Epithelial cell of proximal tubule (primary cell): ENCODE measurements around the gene VCAM1. TPM values are rescaled to one million over a fixed set of nuclear protein-coding genes. Genes with fewer than 3 reads are reported as not detected.
"Not testable (repeated sequence)": the region's sequence is repeated elsewhere in the genome, so short reads cannot be mapped to it uniquely, and the experiment has no call there.

Experiments used
- DNase-seq: peaks from one replicate; pipeline ENCODE4 v3.0.0-alpha.2; 2011; ENCODE audit warnings: low read depth
- H3K4me3 ChIP-seq: 2 replicates; pipeline ENCODE4 v1.5.1; 2011; ENCODE audit warnings: low read depth, mild to moderate bottlenecking, low read length
- CTCF ChIP-seq: conservative IDR thresholded peaks from 2 replicates; pipeline ENCODE4 v1.5.1; 2012; ENCODE audit warnings: low read depth, mild to moderate bottlenecking, low read length
- total RNA-seq: library from RNA; depleted of rRNA; stranded (reverse); fragments of >200 nt; gene quantifications from 2 replicates; pipeline ENCODE4 v1.2.3, GENCODE V29; 2015

The VCAM1 gene
- total RNA-seq, 1 donor from 2014 or later: 49.2 TPM

- no peak overlapping the region for H3K4me3 ChIP-seq
- no peak for DNase-seq
- TF ChIP-seq CTCF: no peak
Measured at GRCh38 chr1:100703052-100703451, 16.5 kb upstream of the VCAM1 start.

- no peak for DNase-seq
- no peak overlapping the region for H3K4me3 ChIP-seq
- TF ChIP-seq CTCF: no peak
Measured at GRCh38 chr1:100703716-100704115, 15.8 kb upstream of the VCAM1 start.

GRCh38 chr1:100704473-100704872 is 15.1 kb upstream of the VCAM1 start:
- TF ChIP-seq CTCF: no peak
- DNase-seq: no peak
- no peak overlapping the region for H3K4me3 ChIP-seq

GRCh38 chr1:100706296-100706695 is 13.2 kb upstream of the VCAM1 start:
- no peak for TF ChIP-seq CTCF
- no peak overlapping the region for H3K4me3 ChIP-seq
- no peak for DNase-seq

- no peak overlapping the region for H3K4me3 ChIP-seq
- DNase-seq: no peak
- no peak for TF ChIP-seq CTCF
Measured at GRCh38 chr1:100706856-100707255, 12.7 kb upstream of the VCAM1 start.

- H3K4me3 ChIP-seq: no peak overlapping the region
- no peak for TF ChIP-seq CTCF
- no peak for DNase-seq
Measured at GRCh38 chr1:100708476-100709062, 11.0 kb upstream of the VCAM1 start.

- H3K4me3 ChIP-seq: no peak overlapping the region
- DNase-seq: no peak
- TF ChIP-seq CTCF: no peak
Measured at GRCh38 chr1:100710906-100711682, 8.4 kb upstream of the VCAM1 start.

- H3K4me3 ChIP-seq, DNase-seq: not testable (repeated sequence)
Measured at GRCh38 chr1:100713027-100713426, 6.5 kb upstream of the VCAM1 start.
